GM18868 (cell line): ENCODE results near the gene NFIB.
A peak's percentile ranks its signal among the peaks of the same experiment; 100 is the strongest.

ENCODE experiments used
- ATAC-seq: cut with Tn5 transposase; IDR thresholded peaks from one replicate; pipeline ENCODE4 v1.9.1; 2021; ENCODE audit warnings: mild to moderate bottlenecking, moderate library complexity; ENCODE audit not compliant: unreplicated experiment

Gene NFIB

GRCh38 chr9:14345354-14346230, 31.7 kb upstream of the NFIB start:
- ATAC-seq, result no peak

DNA sequence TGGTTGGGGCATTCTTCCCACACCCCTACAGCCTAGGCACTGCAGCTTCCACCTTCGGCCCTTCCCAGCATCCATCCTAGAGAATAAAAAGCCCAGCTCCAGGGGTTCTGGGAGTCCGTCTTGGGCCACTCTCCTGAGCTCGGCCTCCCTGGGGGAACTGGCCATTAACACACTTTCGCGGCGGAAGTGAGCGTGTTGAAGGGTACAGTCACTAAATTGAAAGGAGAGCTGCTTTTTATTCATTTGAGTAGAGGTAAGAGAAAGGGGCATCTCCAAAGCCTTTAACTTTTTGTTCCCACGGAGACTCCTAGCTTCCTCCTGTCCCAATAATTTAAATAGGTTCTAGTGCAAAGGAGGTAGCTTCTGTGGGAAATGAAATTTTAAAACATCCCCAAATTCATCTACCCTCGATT, 31.0 kb upstream of the NFIB start:
- no peak for ATAC-seq

DNA sequence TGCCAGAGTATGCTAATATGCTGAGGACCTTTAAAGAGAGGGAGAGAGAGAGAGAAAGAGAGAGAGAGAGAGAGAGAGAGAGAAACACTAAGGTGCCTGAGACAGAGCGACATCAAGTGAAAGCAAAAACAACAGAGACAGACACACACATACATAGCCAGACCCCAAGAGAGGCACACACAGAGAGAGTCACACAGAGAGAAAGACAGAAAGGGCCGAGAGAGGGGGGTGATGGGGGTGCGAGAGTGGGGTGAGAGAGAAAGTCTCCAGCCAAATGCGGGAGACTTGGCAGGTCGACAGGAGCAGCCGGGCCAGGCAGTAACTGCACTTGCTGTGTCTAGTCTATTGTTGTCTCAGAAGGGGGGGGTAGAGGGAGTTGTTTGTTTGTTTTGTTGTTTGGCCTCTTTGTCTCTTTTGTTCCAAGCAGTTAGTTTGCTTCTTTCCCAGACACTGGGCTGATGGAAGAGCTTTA, 30.1 kb upstream of the NFIB start:
- ATAC-seq, result no peak

DNA sequence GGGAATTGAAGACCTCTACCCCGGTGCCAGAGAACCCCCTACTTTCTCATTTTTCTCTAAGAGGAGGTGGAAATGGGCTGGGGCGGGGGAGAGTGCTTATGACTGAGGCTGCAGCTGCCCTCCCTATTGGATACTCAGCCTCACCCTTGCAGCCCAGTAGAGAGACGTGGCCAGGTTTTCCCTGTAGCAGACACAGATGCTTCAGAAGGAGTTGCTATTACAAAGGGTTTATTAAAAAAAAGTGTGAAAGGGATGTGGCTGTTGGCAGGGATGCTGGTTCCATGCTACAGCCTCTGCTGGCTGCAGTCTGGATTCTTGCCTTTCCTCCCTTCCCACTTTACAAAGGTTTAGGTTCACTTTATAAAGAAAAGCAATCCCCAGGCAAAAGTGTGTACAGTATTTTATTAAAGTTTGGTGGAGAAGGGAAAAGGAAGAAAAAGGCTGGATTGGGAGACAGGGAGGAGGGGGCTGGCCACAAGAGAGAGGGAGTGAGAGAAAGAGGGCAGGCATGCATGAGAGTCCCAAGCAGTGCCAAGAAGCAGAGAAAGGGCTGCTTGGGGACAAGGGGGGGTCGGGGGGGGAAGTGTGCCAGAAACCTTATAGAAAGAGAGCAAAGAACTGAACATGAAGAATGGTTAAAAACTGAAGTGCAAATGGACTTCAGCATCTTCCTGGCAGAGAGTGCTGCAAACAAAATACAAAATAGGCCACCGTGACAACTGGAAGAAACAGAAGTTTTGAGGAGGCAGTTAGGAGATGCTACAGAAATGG, 29.5 kb upstream of the NFIB start:
- no peak for ATAC-seq

GRCh38 chr9:14342736-14343135, 28.8 kb upstream of the NFIB start:
- ATAC-seq, result no peak

- no peak for ATAC-seq
Observed at GRCh38 chr9:14341437-14342122, 27.6 kb upstream of the NFIB start.

DNA sequence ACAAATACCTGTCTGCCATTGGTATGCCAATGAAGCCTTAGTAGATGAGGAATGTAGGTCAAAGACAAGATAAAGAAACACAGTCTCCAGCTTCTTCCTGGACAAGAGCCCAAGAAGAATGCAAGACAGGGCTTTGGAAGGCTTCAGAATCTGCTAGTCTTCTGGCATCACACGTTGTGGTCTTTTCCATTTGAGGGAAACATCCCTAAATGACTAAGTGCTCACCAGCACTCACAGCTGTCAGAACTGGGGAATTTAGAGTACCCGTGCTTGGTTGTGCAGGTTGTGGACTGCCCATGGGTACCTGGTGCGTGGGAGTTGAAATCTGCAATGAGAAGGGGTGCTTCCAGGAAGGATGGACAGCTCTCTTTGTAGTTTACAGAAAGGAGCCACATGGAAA, 27.1 kb upstream of the NFIB start:
- ATAC-seq, result no peak

DNA sequence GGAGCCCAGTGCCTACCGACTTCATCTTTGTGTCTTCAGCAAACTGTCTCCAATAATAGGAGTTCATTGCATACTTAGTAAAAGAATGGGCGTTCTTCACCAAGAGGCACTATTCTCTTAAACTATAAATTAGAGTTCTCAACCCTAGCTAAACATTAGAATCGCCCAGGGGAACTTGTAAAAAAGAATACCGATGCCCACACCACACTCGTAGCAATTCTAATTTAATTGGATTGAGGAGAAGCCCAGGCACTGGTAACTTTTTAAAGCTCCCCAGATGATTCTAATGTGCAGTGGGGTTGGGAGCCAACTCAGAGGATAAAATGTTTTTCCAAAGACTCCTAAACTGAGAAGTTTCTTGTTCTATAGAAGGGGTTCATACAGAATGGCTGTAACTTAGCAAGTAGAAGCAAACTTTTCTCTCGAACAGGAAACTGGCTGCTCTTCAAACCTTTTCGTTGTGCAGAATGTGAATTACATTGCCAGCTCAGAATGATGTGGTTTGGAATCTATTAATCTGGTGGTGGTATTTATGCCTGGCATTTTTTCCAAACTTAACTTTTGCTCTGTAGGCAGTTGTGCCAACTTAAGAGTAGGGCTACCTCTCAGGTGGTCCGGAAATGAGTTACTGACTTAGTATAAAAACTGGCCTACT, 26.4 kb upstream of the NFIB start:
- ATAC-seq, result no peak

DNA sequence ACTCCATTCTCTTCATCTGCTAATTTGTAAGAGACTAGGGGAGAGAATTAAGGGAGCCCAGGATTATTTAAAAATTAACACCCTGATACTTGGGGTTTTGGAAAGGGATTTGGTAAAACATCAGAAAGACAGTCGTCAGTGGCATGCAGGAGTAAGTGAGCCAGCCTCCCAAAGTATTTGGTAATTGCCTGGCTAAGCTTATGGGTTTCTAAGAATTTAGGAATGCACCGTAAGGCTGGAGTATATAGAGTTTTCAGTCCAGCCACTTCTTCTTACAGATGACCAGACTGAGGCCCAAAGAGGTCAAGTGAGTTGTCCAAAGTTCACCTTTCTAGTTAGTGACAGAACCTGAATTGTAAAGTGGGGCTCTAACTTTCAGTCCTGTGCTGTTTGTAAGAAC, 25.8 kb upstream of the NFIB start:
- ATAC-seq, result no peak

DNA sequence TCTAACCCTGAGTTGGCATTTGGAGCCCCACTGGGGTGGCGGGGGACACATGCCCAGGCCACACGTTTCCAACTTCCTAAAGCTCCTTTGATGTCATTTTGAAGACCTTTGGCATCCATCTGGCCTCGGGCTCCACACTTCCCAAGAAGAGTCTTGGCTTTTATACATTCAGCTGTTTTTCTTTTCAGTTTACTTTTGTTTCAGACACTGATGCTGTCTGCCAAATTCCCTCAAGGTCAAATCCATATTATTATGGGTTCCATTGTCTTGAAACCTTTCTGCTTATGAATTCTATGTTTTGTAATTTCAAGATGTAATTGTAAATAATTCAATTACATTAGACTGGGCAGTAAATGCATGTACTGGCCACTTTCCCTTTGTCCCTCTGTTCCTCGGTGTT, 23.7 kb upstream of the NFIB start:
- no peak for ATAC-seq

DNA sequence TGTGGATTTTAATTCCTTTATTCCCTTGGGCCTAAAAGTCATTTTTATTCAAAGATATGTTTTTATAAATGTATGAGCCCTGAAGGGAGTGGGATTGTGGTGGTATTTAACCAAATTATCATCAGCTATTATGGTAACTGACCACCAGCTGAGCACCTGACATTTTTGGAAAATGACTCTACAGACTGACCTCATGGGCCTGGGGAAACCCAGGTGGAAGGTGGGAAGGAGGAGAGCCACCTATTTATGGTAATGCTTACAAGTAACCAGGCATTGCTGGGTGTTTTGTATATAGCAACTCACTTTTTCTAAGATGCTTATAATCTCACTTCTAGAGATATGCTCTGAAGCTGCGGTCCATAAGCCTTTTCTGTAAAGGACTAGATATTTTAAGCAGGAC, 22.3 kb upstream of the NFIB start:
- no peak for ATAC-seq

DNA sequence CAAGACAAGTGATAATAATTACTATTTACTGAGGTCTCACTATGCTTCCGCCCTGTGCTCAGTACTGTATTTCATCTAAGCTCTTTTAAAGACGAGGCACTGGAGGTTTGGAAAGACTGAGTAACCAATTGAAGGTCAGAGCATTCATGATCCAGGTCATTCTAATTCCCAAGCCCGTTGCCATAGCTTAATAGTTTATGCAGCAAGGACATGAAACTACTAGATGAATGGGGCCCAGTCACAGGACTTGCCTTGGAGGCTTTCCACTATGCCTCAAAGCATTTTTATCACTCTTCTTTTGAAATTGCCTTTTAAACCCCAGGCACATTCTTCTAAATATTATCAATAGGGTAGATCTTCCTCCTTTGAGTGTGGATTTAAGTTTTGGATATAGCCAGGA, 17.2 kb upstream of the NFIB start:
- ATAC-seq, result no peak

DNA sequence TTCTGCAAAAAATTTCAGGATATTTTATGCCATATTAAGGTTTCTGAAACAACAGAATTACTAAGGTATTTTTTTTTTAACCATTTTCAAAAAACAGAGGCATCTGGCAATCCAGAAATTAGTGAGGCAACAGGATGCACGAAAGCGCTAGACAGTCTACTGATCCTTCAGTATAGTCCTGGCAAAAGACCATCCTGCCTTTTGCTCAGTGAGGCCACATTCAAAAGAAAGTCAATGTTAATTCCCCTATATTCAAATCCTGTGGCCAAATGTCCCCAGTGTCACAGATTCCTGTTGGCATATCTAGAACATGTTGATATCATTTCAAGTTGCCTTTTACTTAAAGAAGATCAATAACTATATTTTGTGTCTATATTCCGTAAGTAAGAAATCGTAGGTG, 13.1 kb upstream of the NFIB start:
- no peak for ATAC-seq

- peak; percentile 69 for ATAC-seq
Observed at GRCh38 chr9:14326264-14326826, 12.4 kb upstream of the NFIB start.

DNA sequence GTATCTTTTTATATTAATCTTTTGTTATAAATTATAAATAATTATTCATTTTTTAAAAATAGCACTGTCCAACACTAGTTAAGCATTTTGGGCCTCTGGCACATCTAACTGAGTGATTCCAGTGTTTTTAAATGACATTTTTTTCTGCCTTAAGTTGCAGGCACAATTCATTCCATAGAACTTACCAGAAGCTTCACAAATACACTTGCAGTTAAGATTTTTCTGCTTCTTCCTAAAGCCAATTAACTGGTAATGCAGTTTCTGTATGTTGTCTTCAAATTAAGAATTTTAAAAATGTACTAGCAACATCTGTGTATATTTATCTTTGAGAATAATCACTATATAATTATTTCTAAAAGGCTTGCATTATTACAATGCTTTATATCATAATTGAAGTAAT, 11.2 kb upstream of the NFIB start:
- ATAC-seq, result no peak

GRCh38 chr9:14323985-14324650, 10.2 kb upstream of the NFIB start:
- ATAC-seq, result no peak

GRCh38 chr9:14323083-14323971, 9.4 kb upstream of the NFIB start:
- ATAC-seq, result peak; percentile 0

GRCh38 chr9:14322211-14323082, 8.5 kb upstream of the NFIB start:
- peak; percentile 73 for ATAC-seq
